Heart right ventricle (tissue), 16 donors: ENCODE data around the gene APOD. TPM values are rescaled to one million over a fixed set of nuclear protein-coding genes. Genes with fewer than 3 reads are reported as not detected.
A peak's percentile ranks its signal among the peaks of the same experiment; 100 is the strongest.
"Not testable (repeated sequence)": the region's sequence is repeated elsewhere in the genome, so short reads cannot be mapped to it uniquely, and the experiment has no call there.

Experiments used
- ATAC-seq, 8 donors: fragments of 200-7000 bp; cut with Tn5 transposase; one replicate each; pipeline ENCODE4 v1.9.1; 2020; ENCODE audit warnings: mild to moderate bottlenecking in 8 of 8, moderate library complexity in 8 of 8, moderate number of reproducible peaks in 1 of 8
- DNase-seq, 2 donors: peaks; one replicate each; pipeline ENCODE4 v3.0.0-alpha.2; 2020
- H3K27ac ChIP-seq, 10 donors: fragments of 200-600 bp; sonication (generic) in 2 of 10; one replicate each; pipeline versions ENCODE4 v1.5.0 to v1.8.0; 2020 to 2022; ENCODE audit warnings: mild to moderate bottlenecking in 3 of 10
- H3K27me3 ChIP-seq, 7 donors: fragments of 200-600 bp; one replicate each; pipeline ENCODE4 v1.8.0; 2021 to 2022; ENCODE audit warnings: mild to moderate bottlenecking in 2 of 7
- H3K36me3 ChIP-seq, 9 donors: fragments of 200-600 bp; sonication (generic) in 1 of 9; one replicate each; pipeline versions ENCODE4 v1.5.0 to v1.8.0; 2020 to 2022; ENCODE audit warnings: mild to moderate bottlenecking in 2 of 9
- H3K4me1 ChIP-seq, 9 donors: fragments of 200-600 bp; sonication (generic) in 1 of 9; one replicate each; pipeline versions ENCODE4 v1.5.0 to v1.8.0; 2020 to 2022; ENCODE audit warnings: mild to moderate bottlenecking in 4 of 9
- H3K4me3 ChIP-seq, 10 donors: fragments of 200-600 bp; sonication (generic) in 2 of 10; one replicate each; pipeline versions ENCODE4 v1.5.0 to v1.8.0; 2020 to 2022; ENCODE audit warnings: mild to moderate bottlenecking in 7 of 10, moderate library complexity in 2 of 10
- H3K9me3 ChIP-seq, 11 donors: fragments of 200-600 bp in 10 of 11; sonication (generic) in 2 of 11; one replicate each; pipeline versions ENCODE4 v1.5.0 to v1.8.0; 2013 to 2022; ENCODE audit warnings: mild to moderate bottlenecking in 2 of 11, control low read depth in 1 of 11, moderate library complexity in 1 of 11
- WGBS, 2 donors: extraction: QIAGEN DNeasy Blood & Tissue Kit; methylation state at CpG; one replicate each; pipeline ENCODE4 v1.1.7; 2013; ENCODE audit warnings: inconsistent platforms in 1 of 2; 5-methylcytosine and 5-hydroxymethylcytosine counted together
- intact Hi-C, 10 donors: fragments of 100-400 bp; cut with DNase I; formaldehyde crosslinking; loops; one replicate each; pipeline versions ENCODE4 v1.11.1 to v1.14.2; 2022
- long read RNA-seq, 3 donors: library from polyadenylated mRNA; unstranded; transcript quantifications; one replicate each; pipeline ENCODE4 v2.0.0, GENCODE V29; 2020 to 2021
- polyA plus RNA-seq, 2 donors: library from polyadenylated mRNA; stranded (reverse); fragments of 200-250 nt; gene quantifications; one replicate each; pipeline ENCODE4 v1.2.3, GENCODE V29; 2013
- total RNA-seq, 10 donors: library from RNA; stranded (reverse); fragmentation: NEBNext Ultra II Directional in 3 of 10; extraction: Animal tissue kit (Norgen Biotek cat#: 25700) in 3 of 10; gene quantifications; one replicate each; pipeline versions ENCODE4 v1.2.1 to v1.2.4, GENCODE V29; 2021 to 2023
- TF ChIP-seq, protein P1 (sequence below), 9 donors: fragments of 200-600 bp; sonication (generic) in 2 of 9; IDR thresholded peaks; one replicate each; pipeline versions ENCODE4 v1.5.0 to v1.8.0; 2021 to 2022; ENCODE audit warnings: antibody characterized with exemption in 9 of 9, mild to moderate bottlenecking in 5 of 9, moderate library complexity in 1 of 9
- donor health status: Arrhythmogenic right ventricular cardiomyopathy.
- donor health status: ischemic (EF 13 %, LVEDD 7.1; RV severe dilation, severe dysfunction).
- donor health status: healthy with polysubstance abuse.
- donor health status: DM: no; HTN: yes; CAD: no.
- donor health status: DM: no; HTN: no; CAD: no.
- donor health status: ischemic (EF 25% LVEDD 6.9; RV normal size, moderate dysfunction).
- donor health status: ischemic (EF 25% LVEDD 5.7; RV mildly dilated, moderate dysfunction).
- donor health status: healthy.
- donor health status: DM: yes; HTN: yes; CAD: no.
- donor health status: Ischemic cardiomyopathy.
- donor health status: ischemic (EF 35%, LVEDD 5.7; RV mildly dilated, moderate dysfunction).
- donor health status: nonischemic (EF 11% LVEDD 7.7; RV severe dilation, severe dysfunction).
- donor health status: DM: yes; HTN: yes; CAD: no.
- donor health status: PGD.
- donor health status: ischemic (EF 29% LVEDD 5.4; RV normal size, mild dysfunction).
- donor health status: nonischemic (EF 23%, LVEDD 6.1; RV moderate dilation, normal function).

Gene APOD
- total RNA-seq (100 to 1,000 TPM in 6 of 10 donors, 10 to 100 TPM in 4; 73.9 to 582 (median 104) TPM), polyA plus RNA-seq (100 to 1,000 TPM; 199 to 235 TPM)
- long read RNA-seq, donor 1, transcript APOD-201 (5 exons, 1,130 nt) = major isoform, 200 of 232 reads
- long read RNA-seq, donor 1, partial matches to known transcripts = 14 of 232 reads
- long read RNA-seq, donor 1, other reads (novel, unspliced or antisense) = 15 of 232 reads
- long read RNA-seq, donor 2, transcript APOD-201 (5 exons, 1,130 nt) = major isoform, 95 of 110 reads
- long read RNA-seq, donor 2, partial matches to known transcripts = 9 of 110 reads
- long read RNA-seq, donor 2, other reads (novel, unspliced or antisense) = 6 of 110 reads
- long read RNA-seq, donor 3, transcript APOD-201 (5 exons, 1,130 nt) = major isoform, 28 of 29 reads
- long read RNA-seq, donor 3, partial matches to known transcripts = 0 of 29 reads
- long read RNA-seq, donor 3, other reads (novel, unspliced or antisense) = 1 of 29 reads

DNA sequence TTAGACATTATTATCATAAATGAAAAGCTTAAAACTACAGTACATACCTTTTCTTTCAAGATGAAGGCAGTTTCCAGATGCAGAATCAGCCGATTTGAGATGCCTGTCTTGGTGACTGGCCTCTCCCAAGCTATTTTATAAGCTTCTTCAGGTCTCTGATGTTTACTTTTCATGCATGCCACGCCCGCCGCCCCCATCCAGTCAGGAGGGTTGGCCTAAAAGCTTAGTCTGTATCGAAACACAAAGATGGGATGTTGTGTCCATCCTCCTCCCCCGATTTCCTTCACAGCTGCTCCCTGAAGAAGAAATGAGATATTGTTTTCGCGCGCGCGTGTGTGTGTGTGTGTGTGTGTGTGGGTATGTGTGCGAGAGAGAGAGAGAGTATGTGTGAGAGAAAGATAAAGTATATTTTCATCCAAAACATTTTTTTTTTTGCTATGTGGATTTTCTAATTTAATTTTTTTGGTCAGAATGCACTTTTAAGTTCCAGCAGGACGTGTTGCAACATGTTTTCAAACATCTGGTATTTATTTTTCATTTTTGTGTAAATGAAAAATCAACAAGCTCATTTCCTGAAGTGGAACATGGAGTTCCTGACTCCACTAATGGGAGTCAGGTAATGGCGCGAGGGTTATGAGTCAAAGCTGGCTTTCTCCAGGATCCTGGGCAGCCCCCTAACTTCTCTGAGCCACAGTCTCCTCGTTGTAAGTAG is at the start of gene APOD:
APOD (minus strand) TSS at position 110 of the 712 bp plus-strand sequence. CDS start 4,479 bp downstream, outside the sequence.
- WGBS, 2 donors = 35 to 49% methylated on average over 16 of the region's 16 CpGs
- peaks cover 0 to 42% (median 16%) of the 10 kb centered on the region in 9 donors for H3K4me1 ChIP-seq
- TF ChIP-seq, protein P1, sequence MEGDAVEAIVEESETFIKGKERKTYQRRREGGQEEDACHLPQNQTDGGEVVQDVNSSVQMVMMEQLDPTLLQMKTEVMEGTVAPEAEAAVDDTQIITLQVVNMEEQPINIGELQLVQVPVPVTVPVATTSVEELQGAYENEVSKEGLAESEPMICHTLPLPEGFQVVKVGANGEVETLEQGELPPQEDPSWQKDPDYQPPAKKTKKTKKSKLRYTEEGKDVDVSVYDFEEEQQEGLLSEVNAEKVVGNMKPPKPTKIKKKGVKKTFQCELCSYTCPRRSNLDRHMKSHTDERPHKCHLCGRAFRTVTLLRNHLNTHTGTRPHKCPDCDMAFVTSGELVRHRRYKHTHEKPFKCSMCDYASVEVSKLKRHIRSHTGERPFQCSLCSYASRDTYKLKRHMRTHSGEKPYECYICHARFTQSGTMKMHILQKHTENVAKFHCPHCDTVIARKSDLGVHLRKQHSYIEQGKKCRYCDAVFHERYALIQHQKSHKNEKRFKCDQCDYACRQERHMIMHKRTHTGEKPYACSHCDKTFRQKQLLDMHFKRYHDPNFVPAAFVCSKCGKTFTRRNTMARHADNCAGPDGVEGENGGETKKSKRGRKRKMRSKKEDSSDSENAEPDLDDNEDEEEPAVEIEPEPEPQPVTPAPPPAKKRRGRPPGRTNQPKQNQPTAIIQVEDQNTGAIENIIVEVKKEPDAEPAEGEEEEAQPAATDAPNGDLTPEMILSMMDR (IDR thresholded peaks at IDR 0.05) = no peak
- H3K4me3 ChIP-seq = peak within 1 kb of the TSS in 8 of 10 donors; percentile 20 to 48 (median 38)
- peak; percentile 57 to 78 for DNase-seq
- H3K36me3 ChIP-seq = peaks cover 0 to 6% (median 0%) of the 10 kb centered on the region in 9 donors
- H3K27ac ChIP-seq = peak within 1 kb of the TSS; percentile 21 to 83 (median 66)
- ATAC-seq = peak; percentile 73 to 91 (median 86)
- peaks cover 0 to 24% (median 0%) of the 10 kb centered on the region in 7 donors for H3K27me3 ChIP-seq
- H3K9me3 ChIP-seq = peaks cover 0 to 2% (median 0%) of the 10 kb centered on the region in 11 donors
- intact Hi-C loops = no loop called here

- 72 to 78% methylated on average over 1 to 2 of the region's 3 CpGs for whole genome bisulfite sequencing, 2 donors
- H3K4me3 ChIP-seq, intact Hi-C loops: not testable (repeated sequence)
These were observed 49.6 kb upstream of the APOD start for GRCh38 chr3:195633351-195633750.

GRCh38 chr3:195632501-195633185 is 48.9 kb upstream of the APOD start:
- peak in 1 of 8 donors; percentile 5 for ATAC-seq
- H3K36me3 ChIP-seq, H3K9me3 ChIP-seq, intact Hi-C loops, H3K4me3 ChIP-seq, H3K27ac ChIP-seq, DNase-seq, H3K27me3 ChIP-seq, H3K4me1 ChIP-seq: not testable (repeated sequence)
- WGBS, 2 donors = 85 to 90% methylated on average over 15 to 18 of the region's 19 CpGs

More at GRCh38 chr3:195633351-195633750, 49.6 kb upstream of the APOD start:
- not testable (repeated sequence) for H3K36me3 ChIP-seq, H3K9me3 ChIP-seq, H3K27ac ChIP-seq, H3K4me1 ChIP-seq, H3K27me3 ChIP-seq, DNase-seq, ATAC-seq

DNA sequence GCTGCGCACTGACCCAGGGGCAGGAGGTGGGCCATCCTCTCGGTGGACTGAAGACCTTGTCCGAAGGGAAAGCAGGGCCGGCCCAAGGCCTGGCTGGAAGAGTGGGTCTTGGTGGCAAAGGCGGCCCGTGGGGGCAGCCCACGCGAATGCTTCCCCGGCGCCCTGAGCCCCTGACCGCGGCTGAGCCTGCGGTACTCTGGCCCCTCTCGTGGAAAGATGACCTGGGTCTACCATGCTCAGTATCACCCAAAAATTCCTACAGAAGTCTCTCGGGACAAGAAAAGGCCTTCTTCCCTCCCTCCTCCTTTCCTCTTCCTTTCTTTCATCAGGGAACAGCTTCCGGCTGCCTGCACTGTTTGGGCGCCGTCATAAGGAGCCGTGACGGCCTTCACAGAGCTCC is 48.3 kb upstream of the APOD start:
- H3K27ac ChIP-seq, intact Hi-C loops, H3K4me1 ChIP-seq, H3K36me3 ChIP-seq, H3K4me3 ChIP-seq, ATAC-seq, H3K9me3 ChIP-seq, H3K27me3 ChIP-seq, DNase-seq: not testable (repeated sequence)
- WGBS, 2 donors = 84 to 88% methylated on average over 16 to 18 of the region's 20 CpGs

- H3K27me3 ChIP-seq, H3K9me3 ChIP-seq, intact Hi-C loops, H3K4me1 ChIP-seq, H3K27ac ChIP-seq, H3K36me3 ChIP-seq, H3K4me3 ChIP-seq, ATAC-seq, DNase-seq: not testable (repeated sequence)
- 92 to 97% methylated on average over 10 of the region's 13 CpGs for WGBS, 2 donors
These were observed 47.3 kb upstream of the APOD start for GRCh38 chr3:195630938-195631495.

DNA sequence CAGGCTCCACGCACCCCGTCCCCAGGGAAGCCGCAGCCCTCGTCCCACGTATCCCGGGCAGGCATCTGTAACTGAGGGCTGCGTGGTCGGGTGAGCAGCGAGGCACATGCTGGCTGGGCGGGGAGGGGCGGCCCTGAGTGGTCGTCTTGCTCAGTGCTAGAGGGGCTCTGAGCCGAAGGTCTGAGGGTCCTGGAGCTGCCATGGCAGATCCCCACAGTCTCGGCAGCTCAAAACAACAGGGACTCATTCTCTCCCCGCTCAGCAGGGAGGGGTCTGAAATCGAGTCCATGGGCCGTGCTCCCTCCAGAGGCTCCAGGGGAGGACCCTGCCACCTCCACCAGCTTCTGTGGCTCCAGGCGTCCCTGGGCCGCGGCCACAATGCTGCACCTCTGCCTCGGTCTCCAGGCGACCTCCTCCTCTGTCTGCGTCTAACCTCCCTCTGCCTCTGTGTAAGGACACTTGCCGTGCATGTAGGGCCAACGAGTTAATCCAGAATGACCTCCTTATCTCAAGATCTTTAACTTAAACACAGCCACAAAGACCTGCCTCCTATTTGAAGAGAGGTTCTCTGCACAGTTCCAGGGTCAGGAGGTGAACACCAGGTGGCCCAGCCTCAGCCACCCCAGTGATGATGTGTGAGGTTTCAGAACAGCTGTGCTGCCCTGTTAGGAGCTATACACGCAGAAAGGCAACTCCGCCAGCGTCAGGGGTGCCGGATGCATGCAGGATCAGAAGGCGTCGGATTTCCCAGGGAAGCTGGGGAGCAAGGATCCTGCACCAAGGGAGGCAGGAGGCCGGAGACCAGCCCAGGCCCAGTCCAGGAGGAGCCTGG is 46.6 kb upstream of the APOD start:
- H3K36me3 ChIP-seq, intact Hi-C loops, H3K27ac ChIP-seq, ATAC-seq, H3K9me3 ChIP-seq, H3K27me3 ChIP-seq, H3K4me1 ChIP-seq, DNase-seq, H3K4me3 ChIP-seq: not testable (repeated sequence)
- 76 to 80% methylated on average over 19 to 23 of the region's 32 CpGs for WGBS, 2 donors

- 86 to 89% methylated on average over 3 to 5 of the region's 7 CpGs for WGBS, 2 donors
- not testable (repeated sequence) for H3K4me3 ChIP-seq, H3K4me1 ChIP-seq, H3K9me3 ChIP-seq, H3K36me3 ChIP-seq, H3K27me3 ChIP-seq, ATAC-seq, H3K27ac ChIP-seq, DNase-seq
- intact Hi-C loops = loop anchor here in 2 of 10 donors (10.0 kb wide), 2 partner anchors 75 to 115 kb away; no protein-coding TSS in a partner anchor
These were observed 45.9 kb upstream of the APOD start for GRCh38 chr3:195629682-195630081.

GRCh38 chr3:195628386-195628920 is 44.7 kb upstream of the APOD start:
- 86 to 88% methylated on average over 22 to 23 of the region's 23 CpGs for WGBS, 2 donors

More at GRCh38 chr3:195628386-195628920, 44.7 kb upstream of the APOD start:
- not testable (repeated sequence) for H3K4me1 ChIP-seq, H3K4me3 ChIP-seq, ATAC-seq, DNase-seq, H3K27ac ChIP-seq, H3K27me3 ChIP-seq, H3K9me3 ChIP-seq, H3K36me3 ChIP-seq
- intact Hi-C loops = loop anchor here in 2 of 10 donors (10.0 kb wide), 2 partner anchors 76 to 116 kb away; no protein-coding TSS in a partner anchor
